Fibroblast of lung (primary cell): ENCODE data around the gene TOX2. TPM values are rescaled to one million over a fixed set of nuclear protein-coding genes. Genes with fewer than 3 reads are reported as not detected.

Experiments used
- DNase-seq, 2 donors: peaks; one replicate each; pipeline versions ENCODE4 v3.0.0 to v3.0.0-alpha.2; 2010; ENCODE audit warnings: low read depth in 2 of 2
- H2AFZ ChIP-seq: 2 replicates; pipeline ENCODE4 v1.5.1; 2012; ENCODE audit warnings: low read length, control low read depth, inconsistent platforms
- H3K27ac ChIP-seq: 2 replicates; pipeline ENCODE4 v1.5.1; 2011; ENCODE audit warnings: low read length, control low read depth; ENCODE audit not compliant: insufficient read depth
- H3K27me3 ChIP-seq: 2 replicates; pipeline ENCODE4 v1.5.1; 2011; ENCODE audit warnings: mild to moderate bottlenecking, low read length; ENCODE audit not compliant: control insufficient read depth, insufficient read depth
- H3K36me3 ChIP-seq: 2 replicates; pipeline ENCODE4 v1.5.1; 2011; ENCODE audit warnings: low read length; ENCODE audit not compliant: control insufficient read depth, insufficient read depth
- H3K4me1 ChIP-seq: 2 replicates; pipeline ENCODE4 v1.5.1; 2011; ENCODE audit warnings: low read length; ENCODE audit not compliant: control insufficient read depth, insufficient read depth; ENCODE audit errors: extremely low read depth
- H3K4me2 ChIP-seq: 2 replicates; pipeline ENCODE4 v1.5.1; 2011; ENCODE audit warnings: low read length, control low read depth; ENCODE audit not compliant: insufficient read depth; ENCODE audit errors: extremely low read depth
- H3K4me3 ChIP-seq, 4 experiments: fragments of 200-600 bp in 1 of 4; sonication (generic) in 1 of 4; replicated peaks in 1 of 4; 2 replicates each; pipeline ENCODE4 v1.5.1; 2011 to 2016; ENCODE audit warnings: low read length in 4 of 4, low read depth in 3 of 4, mild to moderate bottlenecking in 3 of 4, control low read depth in 2 of 4, inconsistent platforms in 1 of 4, mixed read lengths in 1 of 4; ENCODE audit not compliant: insufficient read depth in 1 of 4; ENCODE audit errors: control extremely low read depth in 1 of 4
- H3K79me2 ChIP-seq: 2 replicates; pipeline ENCODE4 v1.5.1; 2012; ENCODE audit warnings: mild to moderate bottlenecking, low read length, inconsistent platforms; ENCODE audit not compliant: control insufficient read depth, insufficient read depth
- H3K9ac ChIP-seq: 2 replicates; pipeline ENCODE4 v1.5.1; 2011; ENCODE audit warnings: mild to moderate bottlenecking, low read length, control low read depth; ENCODE audit not compliant: insufficient read depth
- H3K9me3 ChIP-seq: 2 replicates; pipeline ENCODE4 v1.5.1; 2012; ENCODE audit warnings: low read depth, low read length; ENCODE audit not compliant: control insufficient read depth, insufficient read depth
- H4K20me1 ChIP-seq: 2 replicates; pipeline ENCODE4 v1.5.1; 2011; ENCODE audit warnings: low read length; ENCODE audit not compliant: control insufficient read depth, insufficient read depth; ENCODE audit errors: extremely low read depth
- CTCF ChIP-seq, 2 donors: IDR thresholded peaks in 1 of 2; conservative IDR thresholded peaks in 1 of 2; 1 replicate in 1 of 2; 2 replicates in 1 of 2; pipeline ENCODE4 v1.5.1; 2011 to 2012; ENCODE audit warnings: low read length in 2 of 2, control low read depth in 1 of 2, inconsistent platforms in 1 of 2, low read depth in 1 of 2, mild to moderate bottlenecking in 1 of 2
- EZH2 ChIP-seq: IDR thresholded peaks from 2 replicates; pipeline ENCODE4 v1.5.1; 2012; ENCODE audit warnings: low read length, control low read depth, mild to moderate bottlenecking; ENCODE audit errors: missing control alignments
- polyA plus RNA-seq, 2 donors: library from polyadenylated mRNA; depleted of rRNA in 1 of 2; stranded (reverse) in 1 of 2; unstranded in 1 of 2; fragments of >200 nt; gene quantifications; 2 replicates each; pipeline ENCODE4 v1.2.1, GENCODE V29; 2011 to 2012; ENCODE audit warnings: missing spikeins in 1 of 2
- total RNA-seq: library from RNA; depleted of rRNA; stranded (reverse); fragments of >200 nt; gene quantifications from 2 replicates; pipeline ENCODE4 v1.2.1, GENCODE V29; 2014

The TOX2 gene
- total and polyA plus RNA-seq, 2 donors (not counting 1 experiment from before 2014, with no cell fraction given), result 5.9 to 9.6 TPM

GRCh38 chr20:44073675-44074071, 159.0 kb downstream of the TOX2 start:
- no peaks in the 10 kb centered on the region for H4K20me1 ChIP-seq
- peaks cover 2% of the 10 kb centered on the region for H3K36me3 ChIP-seq
- H3K9ac ChIP-seq, result no peak overlapping the region
- H3K79me2 ChIP-seq, result no peaks in the 10 kb centered on the region
- peaks cover 7% of the 10 kb centered on the region for H3K4me1 ChIP-seq
- TF ChIP-seq CTCF (conservative IDR thresholded peaks at IDR 0.05 in 1 of 2, IDR thresholded peaks at IDR 0.05 in 1 of 2; ENCODE audit: low read depth in 1 of 2, low read length in 2 of 2) (no peak), EZH2 (no peak)
- no peak overlapping the region for H3K4me2 ChIP-seq
- H3K27me3 ChIP-seq, result no peaks in the 10 kb centered on the region
- H3K27ac ChIP-seq, result no peak overlapping the region
- H3K9me3 ChIP-seq, result no peaks in the 10 kb centered on the region
- H3K4me3 ChIP-seq, result no peak overlapping the region
- no peak overlapping the region for H2AFZ ChIP-seq
- DNase-seq, result no peak

DNA sequence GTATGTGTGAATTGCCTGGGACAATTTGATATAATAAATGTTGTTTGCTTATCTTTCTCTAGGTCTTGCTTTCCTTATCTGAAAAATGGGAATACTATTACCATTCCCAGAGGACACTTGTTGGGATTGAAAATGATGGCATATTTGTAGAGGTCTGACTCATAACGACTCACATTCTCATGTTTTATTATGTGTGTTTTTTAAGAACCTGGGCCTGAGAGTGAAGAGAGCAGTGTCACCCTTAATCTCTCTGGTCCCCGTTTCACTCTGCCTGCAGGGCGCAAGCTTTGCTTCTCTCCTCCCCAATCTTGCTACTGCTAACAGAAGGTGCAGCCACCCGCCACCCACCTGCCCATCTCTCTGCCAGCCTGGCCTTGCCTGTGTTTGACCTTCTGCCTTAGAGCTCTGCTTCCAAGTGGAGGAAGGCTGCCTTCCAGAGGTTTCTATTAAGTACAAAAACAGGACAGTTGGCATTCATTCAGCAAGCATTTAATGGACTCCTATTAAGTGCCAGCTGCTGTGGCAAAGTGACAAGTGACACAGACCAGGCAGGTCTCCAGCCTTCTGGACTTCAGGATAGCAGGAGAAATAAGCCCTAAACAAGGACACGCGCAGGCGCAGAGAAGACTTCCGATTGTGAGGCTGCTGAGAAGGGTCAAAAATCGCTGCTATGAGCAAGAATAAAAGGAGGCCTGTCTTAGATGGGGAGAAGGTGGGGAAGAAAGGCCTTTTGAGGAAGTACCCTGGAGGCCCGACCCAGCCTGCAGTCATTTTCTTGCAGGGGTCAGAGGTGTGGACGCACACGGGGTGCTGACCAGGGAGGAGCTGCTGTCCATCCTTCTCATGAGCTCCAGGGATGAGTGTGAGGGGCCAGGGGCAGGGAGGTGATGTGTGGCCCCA, 159.8 kb downstream of the TOX2 start:
- no peaks in the 10 kb centered on the region for H3K36me3 ChIP-seq
- no peaks in the 10 kb centered on the region for H3K9me3 ChIP-seq
- H3K4me3 ChIP-seq, result no peak overlapping the region
- no peak overlapping the region for H3K9ac ChIP-seq
- H3K79me2 ChIP-seq, result no peaks in the 10 kb centered on the region
- TF ChIP-seq CTCF (conservative IDR thresholded peaks at IDR 0.05 in 1 of 2, IDR thresholded peaks at IDR 0.05 in 1 of 2; ENCODE audit: low read depth in 1 of 2, low read length in 2 of 2), result no peak
- TF ChIP-seq EZH2, result no peak
- no peaks in the 10 kb centered on the region for H3K27me3 ChIP-seq
- H3K27ac ChIP-seq, result no peak overlapping the region
- H3K4me2 ChIP-seq, result no peak overlapping the region
- H3K4me1 ChIP-seq, result peaks cover 7% of the 10 kb centered on the region
- H4K20me1 ChIP-seq, result no peaks in the 10 kb centered on the region
- H2AFZ ChIP-seq, result no peak overlapping the region
- peak; percentile 68 to 77 for DNase-seq

- H3K9me3 ChIP-seq, result no peaks in the 10 kb centered on the region
- DNase-seq, result no peak
- H2AFZ ChIP-seq, result no peak overlapping the region
- no peak overlapping the region for H3K4me2 ChIP-seq
- H3K9ac ChIP-seq, result no peak overlapping the region
- H3K4me1 ChIP-seq, result peaks cover 12% of the 10 kb centered on the region
- no peak overlapping the region for H3K27ac ChIP-seq
- no peaks in the 10 kb centered on the region for H3K79me2 ChIP-seq
- TF ChIP-seq EZH2, result no peak
- TF ChIP-seq CTCF (conservative IDR thresholded peaks at IDR 0.05 in 1 of 2, IDR thresholded peaks at IDR 0.05 in 1 of 2; ENCODE audit: low read depth in 1 of 2, low read length in 2 of 2), result no peak
- H3K27me3 ChIP-seq, result no peaks in the 10 kb centered on the region
- H3K36me3 ChIP-seq, result no peaks in the 10 kb centered on the region
- no peaks in the 10 kb centered on the region for H4K20me1 ChIP-seq
- no peak overlapping the region for H3K4me3 ChIP-seq
Observed at GRCh38 chr20:44075191-44075949, 160.7 kb downstream of the TOX2 start.
